ENCODE data around the gene ODAD4. TPM values are rescaled to one million over a fixed set of nuclear protein-coding genes. Genes with fewer than 3 reads are reported as not detected.

The ODAD4 gene
- total RNA-seq, 1 experiment from 2014 or later = 0.98 TPM

GRCh38 chr17:41915020-41915419 lies 15.4 kb upstream of the ODAD4 start:
- peaks cover 40% of the 10 kb centered on the region for H3K4me1 ChIP-seq
- intact Hi-C loops (cut with micrococcal nuclease; ENCODE audit: unreplicated experiment) = loop anchor here (2.0 kb wide), 1 partner anchor 20 kb away; no protein-coding TSS in a partner anchor

GRCh38 chr17:41915566-41915965 lies 14.9 kb upstream of the ODAD4 start:
- Histone ChIP-seq H3K4me3 (ENCODE audit: low read depth, low read length) (no peak overlapping the region), H3K9me3 (no peaks in the 10 kb centered on the region), H3K36me3 (ENCODE audit: control insufficient read depth, insufficient read depth, low read length) (peaks cover 8% of the 10 kb centered on the region), H3K27me3 (replicated peaks; ENCODE audit: control insufficient read depth, insufficient read depth, low read length) (no peaks in the 10 kb centered on the region), H3K4me1 (peaks cover 45% of the 10 kb centered on the region)
- POLR2A ChIA-PET = no interaction called here
- intact Hi-C loops (cut with micrococcal nuclease; ENCODE audit: unreplicated experiment) = loop anchor here (2.0 kb wide), 1 partner anchor 21 kb away; no protein-coding TSS in a partner anchor
- no peaks in the 10 kb centered on the region for H3K27me3 Mint-ChIP-seq (ENCODE audit: insufficient read depth, unreplicated experiment)
- H3K4me3 Mint-ChIP-seq (ENCODE audit: unreplicated experiment) = peak overlapping the region; percentile 94
- H3K27ac Mint-ChIP-seq (ENCODE audit: unreplicated experiment) = peak overlapping the region; percentile 63
- TF ChIP-seq, protein P1, sequence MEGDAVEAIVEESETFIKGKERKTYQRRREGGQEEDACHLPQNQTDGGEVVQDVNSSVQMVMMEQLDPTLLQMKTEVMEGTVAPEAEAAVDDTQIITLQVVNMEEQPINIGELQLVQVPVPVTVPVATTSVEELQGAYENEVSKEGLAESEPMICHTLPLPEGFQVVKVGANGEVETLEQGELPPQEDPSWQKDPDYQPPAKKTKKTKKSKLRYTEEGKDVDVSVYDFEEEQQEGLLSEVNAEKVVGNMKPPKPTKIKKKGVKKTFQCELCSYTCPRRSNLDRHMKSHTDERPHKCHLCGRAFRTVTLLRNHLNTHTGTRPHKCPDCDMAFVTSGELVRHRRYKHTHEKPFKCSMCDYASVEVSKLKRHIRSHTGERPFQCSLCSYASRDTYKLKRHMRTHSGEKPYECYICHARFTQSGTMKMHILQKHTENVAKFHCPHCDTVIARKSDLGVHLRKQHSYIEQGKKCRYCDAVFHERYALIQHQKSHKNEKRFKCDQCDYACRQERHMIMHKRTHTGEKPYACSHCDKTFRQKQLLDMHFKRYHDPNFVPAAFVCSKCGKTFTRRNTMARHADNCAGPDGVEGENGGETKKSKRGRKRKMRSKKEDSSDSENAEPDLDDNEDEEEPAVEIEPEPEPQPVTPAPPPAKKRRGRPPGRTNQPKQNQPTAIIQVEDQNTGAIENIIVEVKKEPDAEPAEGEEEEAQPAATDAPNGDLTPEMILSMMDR (IDR thresholded peaks at IDR 0.05; ENCODE audit: insufficient read depth in 1 of 2, low read depth in 1 of 2, low read length in 1 of 2, severe bottlenecking in 1 of 2, unreplicated experiment in 1 of 2) = no peak
- H3K9me3 Mint-ChIP-seq (ENCODE audit: unreplicated experiment) = no peaks in the 10 kb centered on the region
- peaks cover 80% of the 10 kb centered on the region for H3K36me3 Mint-ChIP-seq (ENCODE audit: insufficient read depth, unreplicated experiment)
- DNase-seq = peak in 1 of 2 experiments; percentile 63
- H3K4me1 Mint-ChIP-seq (ENCODE audit: low read depth, unreplicated experiment) = peaks cover 35% of the 10 kb centered on the region
- BruUV-seq (replicated peaks) = no TSS peak
- CTCF ChIA-PET = interaction anchor here (0.9 to 1.1 kb wide), 2 partner anchors 16 to 44 kb away, joined by 4 to 8 read pairs; no protein-coding TSS in a partner anchor

More at GRCh38 chr17:41915020-41915419, 15.4 kb upstream of the ODAD4 start:
- Mint-ChIP-seq H3K9me3 (ENCODE audit: unreplicated experiment) (no peaks in the 10 kb centered on the region), H3K4me3 (ENCODE audit: unreplicated experiment) (peak overlapping the region; percentile 94), H3K4me1 (ENCODE audit: low read depth, unreplicated experiment) (peaks cover 35% of the 10 kb centered on the region), H3K27ac (ENCODE audit: unreplicated experiment) (peak overlapping the region; percentile 63), H3K27me3 (ENCODE audit: insufficient read depth, unreplicated experiment) (no peaks in the 10 kb centered on the region), H3K36me3 (ENCODE audit: insufficient read depth, unreplicated experiment) (peaks cover 86% of the 10 kb centered on the region)
- no peaks in the 10 kb centered on the region for H3K27me3 ChIP-seq (replicated peaks; ENCODE audit: control insufficient read depth, insufficient read depth, low read length)
- TF ChIP-seq, protein P1 (IDR thresholded peaks at IDR 0.05; ENCODE audit: insufficient read depth in 1 of 2, low read depth in 1 of 2, low read length in 1 of 2, severe bottlenecking in 1 of 2, unreplicated experiment in 1 of 2) = no peak
- no peaks in the 10 kb centered on the region for H3K9me3 ChIP-seq
- DNase-seq = no peak
- POLR2A ChIA-PET = interaction anchor here (1.9 kb wide), 1 partner anchor 15 kb away, joined by 12 read pairs; the partner anchor contains the start of gene ODAD4
- H3K4me3 ChIP-seq (ENCODE audit: low read depth, low read length) = no peak overlapping the region
- no TSS peak for BruUV-seq (replicated peaks)
- H3K36me3 ChIP-seq (ENCODE audit: control insufficient read depth, insufficient read depth, low read length) = peaks cover 8% of the 10 kb centered on the region
- CTCF ChIA-PET = interaction anchor here (0.9 to 1.3 kb wide), 4 partner anchors 16 to 50 kb away, joined by 4 to 8 read pairs (median 4); partner anchors contain the start of gene ODAD4

- H3K36me3 Mint-ChIP-seq (ENCODE audit: insufficient read depth, unreplicated experiment) = peaks cover 65% of the 10 kb centered on the region
- peak overlapping the region; percentile 79 for H3K27ac Mint-ChIP-seq (ENCODE audit: unreplicated experiment)
- DNase-seq = no peak
Observed at GRCh38 chr17:41917192-41917591, 13.2 kb upstream of the ODAD4 start.

More at GRCh38 chr17:41917192-41917591, 13.2 kb upstream of the ODAD4 start:
- BruUV-seq (replicated peaks) = no TSS peak
- Histone ChIP-seq H3K27me3 (replicated peaks; ENCODE audit: control insufficient read depth, insufficient read depth, low read length) (no peaks in the 10 kb centered on the region), H3K4me3 (ENCODE audit: low read depth, low read length) (peak overlapping the region; percentile 66), H3K9me3 (no peaks in the 10 kb centered on the region), H3K4me1 (peaks cover 48% of the 10 kb centered on the region), H3K36me3 (ENCODE audit: control insufficient read depth, insufficient read depth, low read length) (peaks cover 4% of the 10 kb centered on the region)
- intact Hi-C loops (cut with micrococcal nuclease; ENCODE audit: unreplicated experiment) = no loop called here
- Mint-ChIP-seq H3K4me1 (ENCODE audit: low read depth, unreplicated experiment) (peaks cover 35% of the 10 kb centered on the region), H3K27me3 (ENCODE audit: insufficient read depth, unreplicated experiment) (no peaks in the 10 kb centered on the region), H3K9me3 (ENCODE audit: unreplicated experiment) (no peaks in the 10 kb centered on the region), H3K4me3 (ENCODE audit: unreplicated experiment) (peak overlapping the region; percentile 94)
- ChIA-PET POLR2A (interaction anchor here (1.0 kb wide), 1 partner anchor 9 kb away, joined by 3 read pairs; no protein-coding TSS in a partner anchor), CTCF (interaction anchor here (0.7 to 1.9 kb wide), 4 partner anchors 9 to 131 kb away, joined by 3 to 16 read pairs (median 6); partner anchors contain the start of genes JUP and ODAD4)
- TF ChIP-seq, protein P1 (IDR thresholded peaks at IDR 0.05; ENCODE audit: insufficient read depth in 1 of 2, low read depth in 1 of 2, low read length in 1 of 2, severe bottlenecking in 1 of 2, unreplicated experiment in 1 of 2) = no peak

All from Caco-2 (cell line).